ENCODE measurements around the gene HOMER1. TPM values are rescaled to one million over a fixed set of nuclear protein-coding genes. Genes with fewer than 3 reads are reported as not detected.

HOMER1 gene
- total and polyA plus RNA-seq, 2 of the 4 experiments (the other 2 are of a cell fraction): 1.9 to 6.8 TPM

DNA sequence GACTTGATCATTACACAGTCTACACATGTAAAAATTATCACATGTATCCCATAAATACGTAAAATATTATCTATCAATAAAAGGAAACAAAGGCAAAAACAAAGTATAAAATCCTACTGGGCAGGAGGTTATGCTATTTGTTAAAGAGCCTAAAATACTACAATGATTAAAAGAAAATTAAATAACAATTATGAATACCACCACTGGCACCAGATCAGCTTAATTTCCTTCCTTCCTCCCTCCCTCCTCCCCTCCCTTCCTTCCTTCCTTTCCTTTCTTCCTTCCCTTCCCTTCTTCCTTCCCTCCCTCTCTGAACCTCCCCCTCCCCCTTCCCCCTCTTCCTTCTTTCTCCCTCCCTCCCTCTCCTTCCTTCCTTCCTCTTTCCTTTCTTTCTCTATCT, 127.3 kb downstream of the HOMER1 start:
- no peak overlapping the region for H3K23ac ChIP-seq (ENCODE audit: low read depth, low read length)
- no peak overlapping the region for H4K8ac ChIP-seq (ENCODE audit: low read depth in 2 of 2, low read length in 2 of 2)
- 0 out of 2 replicates have a peak, but pooled peaks cover 2% of the 10 kb centered on the region for H3K9me1 ChIP-seq (ENCODE audit: insufficient read depth, low read length)
- POLR2A ChIA-PET (ENCODE audit: unreplicated experiment): no interaction called here
- DNase-seq (no peak), ATAC-seq (ENCODE audit: low read depth) (no peak)
- no peak overlapping the region for H4K5ac ChIP-seq (ENCODE audit: low read depth, low read length)
- H2BK15ac ChIP-seq (ENCODE audit: low read depth, low read length): no peak overlapping the region
- no peak overlapping the region for H3K4me2 ChIP-seq (ENCODE audit: low read depth, low read length)
- BruUV-seq (replicated peaks): no TSS peak
- no peak overlapping the region for H2BK120ac ChIP-seq (ENCODE audit: low read depth, low read length)
- no peak overlapping the region for H3K4me3 ChIP-seq (ENCODE audit: insufficient read depth, low read depth, low read length)
- H4K91ac ChIP-seq (ENCODE audit: insufficient read depth, low read depth, low read length): no peak overlapping the region
- no peak overlapping the region for H2AFZ ChIP-seq (replicated peaks; ENCODE audit: low read length, poor library complexity)
- no peak overlapping the region for H3K4ac ChIP-seq (ENCODE audit: low read depth, low read length)
- intact Hi-C loops (cut with micrococcal nuclease) (no loop called here), in situ Hi-C loops (cut with MboI; ENCODE audit: low sequenced_read_pairs) (no loop called here), dilution Hi-C loops (cut with HindIII; ENCODE audit: low sequenced_read_pairs, unreplicated experiment) (no loop called here)
- H3K79me1 ChIP-seq (ENCODE audit: low read depth in 1 of 2, low read length in 2 of 2): no peaks in the 10 kb centered on the region
- H3K4me1 ChIP-seq (ENCODE audit: control insufficient read depth, insufficient read depth, low read length): no peaks in the 10 kb centered on the region
- TF ChIP-seq RCOR1 (IDR thresholded peaks at IDR 0.05; ENCODE audit: insufficient replicate concordance, low read length) (no peak), NFE2L2 (IDR thresholded peaks at IDR 0.05; ENCODE audit: low read depth, low read length) (no peak), CHD1 (IDR thresholded peaks at IDR 0.05; ENCODE audit: low read depth, low read length) (no peak), ELK1 (IDR thresholded peaks at IDR 0.05; ENCODE audit: borderline replicate concordance, low read depth, low read length) (no peak), MAZ (IDR thresholded peaks at IDR 0.05; ENCODE audit: borderline replicate concordance, low read depth, low read length) (no peak), FOS (IDR thresholded peaks at IDR 0.05; ENCODE audit: low read depth, low read length) (no peak), RAD21 (IDR thresholded peaks at IDR 0.05; ENCODE audit: low read length) (no peak), SMC3 (IDR thresholded peaks at IDR 0.05; ENCODE audit: low read depth, low read length) (no peak), CEBPB (IDR thresholded peaks at IDR 0.05; ENCODE audit: low read depth, low read length) (no peak), POLR2A (IDR thresholded peaks at IDR 0.05; ENCODE audit: low read depth, low read length) (no peak), BHLHE40 (IDR thresholded peaks at IDR 0.05; ENCODE audit: low read depth, low read length) (no peak), MAFK (IDR thresholded peaks at IDR 0.05; ENCODE audit: low read depth, low read length) (no peak), MXI1 (IDR thresholded peaks at IDR 0.05; ENCODE audit: borderline replicate concordance, low read depth, low read length) (no peak)
- TF ChIP-seq, protein P1, sequence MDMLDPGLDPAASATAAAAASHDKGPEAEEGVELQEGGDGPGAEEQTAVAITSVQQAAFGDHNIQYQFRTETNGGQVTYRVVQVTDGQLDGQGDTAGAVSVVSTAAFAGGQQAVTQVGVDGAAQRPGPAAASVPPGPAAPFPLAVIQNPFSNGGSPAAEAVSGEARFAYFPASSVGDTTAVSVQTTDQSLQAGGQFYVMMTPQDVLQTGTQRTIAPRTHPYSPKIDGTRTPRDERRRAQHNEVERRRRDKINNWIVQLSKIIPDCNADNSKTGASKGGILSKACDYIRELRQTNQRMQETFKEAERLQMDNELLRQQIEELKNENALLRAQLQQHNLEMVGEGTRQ (IDR thresholded peaks at IDR 0.05; ENCODE audit: low read depth, low read length): no peak
- TF ChIP-seq, protein P2, sequence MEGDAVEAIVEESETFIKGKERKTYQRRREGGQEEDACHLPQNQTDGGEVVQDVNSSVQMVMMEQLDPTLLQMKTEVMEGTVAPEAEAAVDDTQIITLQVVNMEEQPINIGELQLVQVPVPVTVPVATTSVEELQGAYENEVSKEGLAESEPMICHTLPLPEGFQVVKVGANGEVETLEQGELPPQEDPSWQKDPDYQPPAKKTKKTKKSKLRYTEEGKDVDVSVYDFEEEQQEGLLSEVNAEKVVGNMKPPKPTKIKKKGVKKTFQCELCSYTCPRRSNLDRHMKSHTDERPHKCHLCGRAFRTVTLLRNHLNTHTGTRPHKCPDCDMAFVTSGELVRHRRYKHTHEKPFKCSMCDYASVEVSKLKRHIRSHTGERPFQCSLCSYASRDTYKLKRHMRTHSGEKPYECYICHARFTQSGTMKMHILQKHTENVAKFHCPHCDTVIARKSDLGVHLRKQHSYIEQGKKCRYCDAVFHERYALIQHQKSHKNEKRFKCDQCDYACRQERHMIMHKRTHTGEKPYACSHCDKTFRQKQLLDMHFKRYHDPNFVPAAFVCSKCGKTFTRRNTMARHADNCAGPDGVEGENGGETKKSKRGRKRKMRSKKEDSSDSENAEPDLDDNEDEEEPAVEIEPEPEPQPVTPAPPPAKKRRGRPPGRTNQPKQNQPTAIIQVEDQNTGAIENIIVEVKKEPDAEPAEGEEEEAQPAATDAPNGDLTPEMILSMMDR (conservative IDR thresholded peaks at IDR 0.05; ENCODE audit: low read depth, low read length): no peak
- H4K20me1 ChIP-seq (ENCODE audit: insufficient read depth, low read length): no peaks in the 10 kb centered on the region
- no peak overlapping the region for H2BK5ac ChIP-seq (ENCODE audit: low read depth, low read length, poor library complexity, severe bottlenecking)
- no CpG with 5 or more reads among the region's 1 CpG for WGBS, 2 experiments (ENCODE audit: extremely low coverage in 2 of 2, insufficient read length in 1 of 2)
- H3K9me3 ChIP-seq (ENCODE audit: control insufficient read depth, insufficient read depth, low read length): no peaks in the 10 kb centered on the region; the same call in 1 of the 2 replicates
- no peak overlapping the region for H3K9ac ChIP-seq (ENCODE audit: low read depth, low read length)
- no peak overlapping the region for H3K27ac ChIP-seq (ENCODE audit: insufficient read depth, low read length)
- CTCF ChIA-PET: no interaction called here
- H3K14ac ChIP-seq (replicated peaks; ENCODE audit: low read depth, low read length): no peak overlapping the region
- no peak overlapping the region for H2AK9ac ChIP-seq (replicated peaks; ENCODE audit: low read depth, low read length, poor library complexity)
- no peak overlapping the region for H2AK5ac ChIP-seq (ENCODE audit: low read depth, low read length)
- no peak overlapping the region for H2BK20ac ChIP-seq (ENCODE audit: low read depth, low read length)
- no peak overlapping the region for H3K18ac ChIP-seq (ENCODE audit: low read depth, low read length)
- H3K36me3 ChIP-seq (ENCODE audit: control insufficient read depth, insufficient read depth, low read length): no peaks in the 10 kb centered on the region
- H3K27me3 ChIP-seq (ENCODE audit: control insufficient read depth, insufficient read depth, low read length): no peaks in the 10 kb centered on the region
- H3K56ac ChIP-seq (ENCODE audit: extremely low read depth, insufficient read depth, low read length): no peak overlapping the region
